Stimulated activated naive CD8-positive, alpha-beta T cell treated with anti-CD3 and anti-CD28 coated beads, Interleukin-15, amount 100 ng/mL, for 72 hours (primary cell): ENCODE results near the gene PSMG4.

ENCODE experiments used
- ATAC-seq: fragments of 150-1000 bp; cut with Tn5 transposase; 2 replicates; pipeline ENCODE4 v1.10.0; 2021; ENCODE audit warnings: mild to moderate bottlenecking, moderate library complexity
- DNase-seq, 2 donors: peaks; one replicate each; pipeline ENCODE4 v3.0.0; 2021 to 2022
- H3K27ac Mint-ChIP-seq, 2 donors: one replicate each; pipeline ENCODE4 v1.8.0; 2022; ENCODE audit warnings: mild to moderate bottlenecking in 2 of 2, mixed read lengths in 2 of 2, moderate library complexity in 2 of 2
- H3K27me3 Mint-ChIP-seq: one replicate; pipeline ENCODE4 v1.8.0; 2022; ENCODE audit warnings: mixed read lengths
- H3K4me1 Mint-ChIP-seq: one replicate; pipeline ENCODE4 v1.8.0; 2022; ENCODE audit warnings: mild to moderate bottlenecking, mixed read lengths
- H3K4me3 Mint-ChIP-seq, 2 donors: one replicate each; pipeline ENCODE4 v1.8.0; 2022; ENCODE audit warnings: mild to moderate bottlenecking in 2 of 2, mixed read lengths in 2 of 2, moderate library complexity in 1 of 2
- H3K9me3 Mint-ChIP-seq, 2 donors: one replicate each; pipeline ENCODE4 v1.8.0; 2022; ENCODE audit warnings: mixed read lengths in 2 of 2

Gene PSMG4

GRCh38 chr6:3273707-3274521 lies 15.2 kb downstream of the PSMG4 start:
- Mint-ChIP-seq H3K27me3 (no peaks in the 10 kb centered on the region), H3K4me3 (no peak overlapping the region), H3K27ac (peak overlapping the region; percentile 22 to 74), H3K4me1 (peaks cover 20% of the 10 kb centered on the region), H3K9me3 (no peaks in the 10 kb centered on the region)
- ATAC-seq (no peak), DNase-seq (no peak)

- Mint-ChIP-seq H3K27ac (peak overlapping the region in 1 of 2 donors; percentile 84), H3K4me3 (no peak overlapping the region), H3K4me1 (peaks cover 13% of the 10 kb centered on the region)
Observed at GRCh38 chr6:3276174-3277167, 17.7 kb downstream of the PSMG4 start.

GRCh38 chr6:3277251-3277650 lies 18.5 kb downstream of the PSMG4 start:
- H3K4me3 Mint-ChIP-seq = no peak overlapping the region
- peaks cover 8% of the 10 kb centered on the region for H3K4me1 Mint-ChIP-seq
- no peaks in the 10 kb centered on the region for H3K9me3 Mint-ChIP-seq
- no peak overlapping the region for H3K27ac Mint-ChIP-seq
- DNase-seq (no peak), ATAC-seq (no peak)
- H3K27me3 Mint-ChIP-seq = no peaks in the 10 kb centered on the region

More at GRCh38 chr6:3276174-3277167, 17.7 kb downstream of the PSMG4 start:
- H3K9me3 Mint-ChIP-seq = no peaks in the 10 kb centered on the region
- no peak for DNase-seq
- H3K27me3 Mint-ChIP-seq = no peaks in the 10 kb centered on the region
- no peak for ATAC-seq

GRCh38 chr6:3277851-3278416 lies 19.2 kb downstream of the PSMG4 start:
- no peaks in the 10 kb centered on the region for H3K9me3 Mint-ChIP-seq
- no peak overlapping the region for H3K4me3 Mint-ChIP-seq
- no peak for ATAC-seq
- no peak overlapping the region for H3K27ac Mint-ChIP-seq
- no peak for DNase-seq
- H3K4me1 Mint-ChIP-seq = peaks cover 8% of the 10 kb centered on the region
- no peaks in the 10 kb centered on the region for H3K27me3 Mint-ChIP-seq

GRCh38 chr6:3278691-3279090 lies 19.9 kb downstream of the PSMG4 start:
- ATAC-seq = no peak
- Mint-ChIP-seq H3K9me3 (no peaks in the 10 kb centered on the region), H3K4me3 (no peak overlapping the region), H3K27ac (no peak overlapping the region), H3K4me1 (peaks cover 6% of the 10 kb centered on the region), H3K27me3 (no peaks in the 10 kb centered on the region)
- no peak for DNase-seq

- no peaks in the 10 kb centered on the region for H3K9me3 Mint-ChIP-seq
- ATAC-seq (no peak), DNase-seq (no peak)
- H3K4me3 Mint-ChIP-seq = no peak overlapping the region
- no peaks in the 10 kb centered on the region for H3K27me3 Mint-ChIP-seq
- H3K27ac Mint-ChIP-seq = no peak overlapping the region
- H3K4me1 Mint-ChIP-seq = no peaks in the 10 kb centered on the region
Observed at GRCh38 chr6:3280091-3280490, 21.3 kb downstream of the PSMG4 start.

GRCh38 chr6:3280866-3281465 lies 22.2 kb downstream of the PSMG4 start:
- H3K27me3 Mint-ChIP-seq = no peaks in the 10 kb centered on the region
- H3K27ac Mint-ChIP-seq = no peak overlapping the region
- H3K4me3 Mint-ChIP-seq = no peak overlapping the region

GRCh38 chr6:3281631-3282475 lies 23.1 kb downstream of the PSMG4 start:
- Mint-ChIP-seq H3K27me3 (no peaks in the 10 kb centered on the region), H3K4me1 (no peaks in the 10 kb centered on the region), H3K27ac (peak overlapping the region in 1 of 2 donors; percentile 48), H3K9me3 (no peaks in the 10 kb centered on the region), H3K4me3 (no peak overlapping the region)
- ATAC-seq (no peak), DNase-seq (no peak)

More at GRCh38 chr6:3280866-3281465, 22.2 kb downstream of the PSMG4 start:
- Mint-ChIP-seq H3K9me3 (no peaks in the 10 kb centered on the region), H3K4me1 (no peaks in the 10 kb centered on the region)
- no peak for ATAC-seq
- no peak for DNase-seq

- Mint-ChIP-seq H3K4me3 (no peak overlapping the region), H3K27me3 (no peaks in the 10 kb centered on the region), H3K9me3 (no peaks in the 10 kb centered on the region), H3K27ac (no peak overlapping the region), H3K4me1 (no peaks in the 10 kb centered on the region)
- no peak for ATAC-seq
- no peak for DNase-seq
Observed at GRCh38 chr6:3282476-3283236, 23.9 kb downstream of the PSMG4 start.

- Mint-ChIP-seq H3K27ac (no peak overlapping the region), H3K4me3 (no peak overlapping the region), H3K9me3 (no peaks in the 10 kb centered on the region), H3K27me3 (no peaks in the 10 kb centered on the region), H3K4me1 (no peaks in the 10 kb centered on the region)
- DNase-seq (no peak), ATAC-seq (no peak)
Observed at GRCh38 chr6:3283241-3283640, 24.5 kb downstream of the PSMG4 start.

GRCh38 chr6:3283641-3284435 lies 25.1 kb downstream of the PSMG4 start:
- Mint-ChIP-seq H3K4me3 (no peak overlapping the region), H3K27me3 (no peaks in the 10 kb centered on the region), H3K4me1 (no peaks in the 10 kb centered on the region), H3K9me3 (no peaks in the 10 kb centered on the region), H3K27ac (peak overlapping the region in 1 of 2 donors; percentile 13)
- ATAC-seq (no peak), DNase-seq (no peak)

GRCh38 chr6:3284436-3284876 lies 25.7 kb downstream of the PSMG4 start:
- DNase-seq = no peak
- H3K27me3 Mint-ChIP-seq = no peaks in the 10 kb centered on the region
- peak overlapping the region in 1 of 2 donors; percentile 84 for H3K27ac Mint-ChIP-seq
- H3K4me1 Mint-ChIP-seq = no peaks in the 10 kb centered on the region
- H3K4me3 Mint-ChIP-seq = no peak overlapping the region
- no peaks in the 10 kb centered on the region for H3K9me3 Mint-ChIP-seq
- no peak for ATAC-seq

- H3K4me1 Mint-ChIP-seq = no peaks in the 10 kb centered on the region
- H3K27me3 Mint-ChIP-seq = no peaks in the 10 kb centered on the region
- H3K9me3 Mint-ChIP-seq = no peaks in the 10 kb centered on the region
- no peak for DNase-seq
- no peak overlapping the region for H3K4me3 Mint-ChIP-seq
- peak overlapping the region in 1 of 2 donors; percentile 84 for H3K27ac Mint-ChIP-seq
- no peak for ATAC-seq
Observed at GRCh38 chr6:3285049-3285639, 26.4 kb downstream of the PSMG4 start.
